ENCODE results near the gene CALU.

The CALU gene

GRCh38 chr7:128809363-128809762, 70.2 kb downstream of the CALU start:
- no peak for TF ChIP-seq CTCF (IDR thresholded peaks at IDR 0.05)

- TF ChIP-seq CTCF (IDR thresholded peaks at IDR 0.05), result no peak
These were observed 71.3 kb downstream of the CALU start for GRCh38 chr7:128810473-128810872.

- TF ChIP-seq CTCF (IDR thresholded peaks at IDR 0.05), result no peak
These were observed 71.8 kb downstream of the CALU start for GRCh38 chr7:128810997-128811396.

GRCh38 chr7:128811631-128812430, 72.7 kb downstream of the CALU start:
- TF ChIP-seq CTCF (IDR thresholded peaks at IDR 0.05), result no peak

GRCh38 chr7:128812514-128813168, 73.5 kb downstream of the CALU start:
- TF ChIP-seq CTCF (IDR thresholded peaks at IDR 0.05), result no peak

- no peak for TF ChIP-seq CTCF (IDR thresholded peaks at IDR 0.05)
These were observed 75.3 kb downstream of the CALU start for GRCh38 chr7:128814499-128814898.

- no peak for TF ChIP-seq CTCF (IDR thresholded peaks at IDR 0.05)
These were observed 76.3 kb downstream of the CALU start for GRCh38 chr7:128815289-128815942.

Measured in LNCAP (cell line).